H1 (cell line): ENCODE measurements around the gene PRKCSH. TPM values are rescaled to one million over a fixed set of nuclear protein-coding genes. Genes with fewer than 3 reads are reported as not detected.

Experiments
- ASH2L ChIP-seq: fragments of 200-600, 300-600 bp; sonication (generic); IDR thresholded peaks from one replicate; pipeline ENCODE4 v1.7.1; 2017; ENCODE audit warnings: low read length
- CBX5 ChIP-seq: fragments of 300-800, 300-1000 bp; sonication (generic); IDR thresholded peaks from 2 replicates; pipeline ENCODE4 v1.7.1; 2016; ENCODE audit warnings: antibody characterized with exemption, low read length, low read depth
- KDM1A ChIP-seq: fragments of 200-600, 300-600 bp; sonication (generic); IDR thresholded peaks from 2 replicates; pipeline ENCODE4 v1.7.1; 2016; ENCODE audit warnings: mild to moderate bottlenecking, low read length, borderline replicate concordance
- RFX5 ChIP-seq: IDR thresholded peaks from 2 replicates; pipeline ENCODE4 v1.6.1; 2011; ENCODE audit warnings: low read depth, low read length, improper control_type of control experiment, borderline replicate concordance
- polyA plus RNA-seq, 7 experiments: library from polyadenylated mRNA; depleted of rRNA in 3 of 7; stranded (reverse) in 5 of 7; unstranded in 2 of 7; fragments of >200 nt in 5 of 7; fragments of 200-250 nt in 2 of 7; gene quantifications; 1 replicate in 5 of 7; 2 replicates in 1 of 7; 4 replicates in 1 of 7; pipeline versions ENCODE4 v1.2.1 to v1.2.3, GENCODE V29; 2011 to 2013; ENCODE audit warnings: missing spikeins in 2 of 7, mixed read lengths in 2 of 7
- total RNA-seq: library from RNA; stranded (reverse); fragmentation: NEBNext Ultra II Directional; extraction: Animal tissue kit (Norgen Biotek cat#: 25700); gene quantifications from 2 replicates; pipeline ENCODE4 v1.2.1, GENCODE V29; 2021

Gene PRKCSH
- total and polyA plus RNA-seq, 2 of the 8 experiments (the other 6 are each of a cell fraction or from before 2014, with no cell fraction given) = 97.2 to 337 TPM

DNA sequence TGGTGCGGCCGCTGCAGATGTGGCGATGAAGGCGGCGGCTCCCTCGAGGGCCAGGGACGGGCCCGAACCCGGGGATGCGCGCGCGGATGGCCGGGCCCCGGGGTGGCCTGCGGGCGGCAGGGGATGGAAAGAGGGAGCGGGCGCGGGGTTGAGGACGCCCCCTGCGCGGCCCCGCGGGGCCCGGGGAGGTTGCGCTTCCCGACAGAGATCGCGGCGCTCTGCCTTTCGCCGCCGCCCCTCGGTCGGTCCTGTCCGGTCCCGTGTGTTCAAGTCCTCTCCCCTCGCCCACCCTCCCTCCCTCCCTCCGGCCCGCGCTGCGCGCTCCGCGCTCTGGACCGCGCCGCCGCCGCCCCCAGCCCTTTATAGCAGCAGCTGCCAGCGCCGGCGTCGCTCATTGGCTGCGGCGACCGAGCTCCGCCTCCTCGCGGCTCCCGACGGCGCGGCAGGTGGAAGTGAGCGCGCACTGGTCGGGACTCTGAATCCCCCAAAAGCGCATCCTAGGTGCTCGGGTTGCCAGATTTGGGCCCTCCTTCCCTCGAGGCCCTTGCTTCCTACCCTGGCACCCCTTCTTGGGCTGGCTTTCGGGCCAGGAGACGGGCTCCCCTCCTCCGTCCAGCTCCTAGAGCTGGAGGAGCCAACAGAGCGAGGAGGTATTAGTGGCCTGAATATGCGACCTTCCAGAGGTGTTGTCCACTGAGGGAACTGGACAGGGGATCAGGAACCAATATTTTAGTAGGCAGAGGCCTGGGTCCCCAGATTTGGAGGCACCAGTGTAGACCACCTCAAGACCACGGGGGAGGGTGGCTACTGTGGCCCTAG lies 45.5 kb downstream of the PRKCSH start, which contains the start of gene ELAVL3 (continued):
- TF ChIP-seq KDM1A (no peak), ASH2L (no peak), CBX5 (no peak), RFX5 (no peak)
